Left lung (tissue), 10 donors: ENCODE results near the gene DHX35. TPM values are rescaled to one million over a fixed set of nuclear protein-coding genes. Genes with fewer than 3 reads are reported as not detected.
A peak's percentile ranks its signal among the peaks of the same experiment; 100 is the strongest.

Source experiments
- ATAC-seq: fragments of 200-7000 bp; cut with Tn5 transposase; one replicate; pipeline ENCODE4 v1.9.1; 2020; ENCODE audit warnings: moderate library complexity
- DNase-seq, 4 donors: peaks; one replicate each; pipeline ENCODE4 v3.0.0-alpha.2; 2013 to 2020
- H3K27ac ChIP-seq, 2 donors: fragments of 200-600 bp; sonication (generic) in 1 of 2; one replicate each; pipeline versions ENCODE4 v1.5.0 to v1.8.0; 2020 to 2021
- H3K27me3 ChIP-seq, 2 donors: fragments of 200-600 bp; sonication (generic) in 1 of 2; one replicate each; pipeline versions ENCODE4 v1.5.0 to v1.8.0; 2020 to 2021
- H3K36me3 ChIP-seq, 2 donors: fragments of 200-600 bp; sonication (generic) in 1 of 2; one replicate each; pipeline versions ENCODE4 v1.5.0 to v1.8.0; 2020 to 2021
- H3K4me1 ChIP-seq, 2 donors: fragments of 200-600 bp; one replicate each; pipeline ENCODE4 v1.8.0; 2021
- H3K4me3 ChIP-seq, 2 donors: fragments of 200-600 bp; sonication (generic) in 1 of 2; one replicate each; pipeline versions ENCODE4 v1.5.0 to v1.8.0; 2020 to 2021; ENCODE audit warnings: mild to moderate bottlenecking in 1 of 2
- H3K9me3 ChIP-seq, 2 donors: fragments of 200-600 bp; sonication (generic) in 1 of 2; one replicate each; pipeline versions ENCODE4 v1.5.0 to v1.8.0; 2020 to 2021
- CTCF ChIP-seq, 2 donors: fragments of 200-600 bp; sonication (generic) in 1 of 2; IDR thresholded peaks; one replicate each; pipeline versions ENCODE4 v1.5.0 to v1.8.0; 2021; ENCODE audit warnings: antibody characterized with exemption in 2 of 2
- intact Hi-C, 2 donors: fragments of 100-400 bp; cut with DNase I; formaldehyde crosslinking; loops; one replicate each; pipeline versions ENCODE4 v1.11.2 to v1.14.2; 2022
- polyA plus RNA-seq, 6 donors: library from polyadenylated mRNA; unstranded; fragments of 120-200 nt; gene quantifications; one replicate each; pipeline ENCODE4 v1.2.1, GENCODE V29; 2013; ENCODE audit not compliant: insufficient read length in 6 of 6
- total RNA-seq, 2 donors: library from RNA; stranded (reverse); fragmentation: NEBNext Ultra II Directional; extraction: Animal tissue kit (Norgen Biotek cat#: 25700); gene quantifications; one replicate each; pipeline ENCODE4 v1.2.1, GENCODE V29; 2021
- donor health status: DM: no; HTN: yes; CAD: no.
- donor health status: DM: no; HTN: no; CAD: no.

Gene DHX35
- total and polyA plus RNA-seq, 8 donors: 7.5 to 17.7 (median 16.4) TPM

DNA sequence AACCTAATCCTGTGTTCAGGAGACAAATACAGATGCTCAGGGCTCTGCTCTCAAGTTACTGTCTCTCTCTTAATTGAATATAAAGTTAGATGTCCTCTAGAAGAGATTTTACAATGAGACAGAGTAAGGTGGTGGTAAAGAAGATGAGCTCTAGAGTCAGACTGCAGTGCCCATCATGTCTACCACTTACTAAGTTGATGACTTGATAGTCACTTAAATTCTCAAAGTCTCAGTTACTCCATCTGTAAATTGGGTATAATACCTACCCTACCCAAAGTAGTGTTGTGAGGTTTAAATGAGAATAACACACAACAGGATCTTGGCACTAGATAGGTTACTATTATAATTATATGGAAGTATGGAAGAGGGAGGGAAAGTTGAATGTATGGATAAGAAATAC, 1.6 kb downstream of the DHX35 start:
- TF ChIP-seq CTCF (IDR thresholded peaks at IDR 0.05): no peak
- ATAC-seq: no peak
- Histone ChIP-seq H3K4me3 (no peak overlapping the region), H3K9me3 (no peaks in the 10 kb centered on the region), H3K36me3 (peaks cover 0 to 5% of the 10 kb centered on the region in 2 donors), H3K4me1 (peaks cover 8 to 15% of the 10 kb centered on the region in 2 donors), H3K27ac (no peak overlapping the region), H3K27me3 (no peaks in the 10 kb centered on the region)
- intact Hi-C loops: no loop called here
- no peak for DNase-seq

DNA sequence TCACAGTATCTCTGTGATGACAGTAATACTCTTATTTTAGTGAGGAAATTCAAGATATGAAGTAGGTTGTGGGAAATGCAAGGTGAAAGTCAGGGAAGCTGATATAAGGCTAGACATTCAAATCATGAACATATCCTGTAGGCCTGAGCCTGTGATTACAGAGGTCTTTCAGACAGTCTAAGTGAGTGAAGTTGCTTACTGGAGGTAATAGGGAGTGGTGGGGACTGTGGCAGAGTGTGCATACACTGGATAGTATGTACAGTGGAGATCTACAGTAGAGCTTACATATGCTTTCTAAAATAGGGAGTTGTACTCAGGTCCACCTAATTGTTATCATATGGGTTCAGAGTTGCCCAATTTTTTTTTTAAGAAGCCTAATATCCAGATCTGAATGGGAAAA, 3.1 kb downstream of the DHX35 start:
- no peak overlapping the region for H3K4me3 ChIP-seq
- no peak overlapping the region for H3K27ac ChIP-seq
- H3K27me3 ChIP-seq: no peaks in the 10 kb centered on the region
- ATAC-seq (no peak), DNase-seq (no peak)
- H3K36me3 ChIP-seq: peaks cover 0 to 18% of the 10 kb centered on the region in 2 donors
- no peak for TF ChIP-seq CTCF (IDR thresholded peaks at IDR 0.05)
- H3K4me1 ChIP-seq: peaks cover 8 to 15% of the 10 kb centered on the region in 2 donors
- H3K9me3 ChIP-seq: no peaks in the 10 kb centered on the region
- intact Hi-C loops: no loop called here

GRCh38 chr20:38968090-38968489, 5.9 kb downstream of the DHX35 start:
- TF ChIP-seq CTCF (IDR thresholded peaks at IDR 0.05): no peak
- H3K27ac ChIP-seq: no peak overlapping the region
- no peaks in the 10 kb centered on the region for H3K27me3 ChIP-seq
- H3K9me3 ChIP-seq: no peaks in the 10 kb centered on the region
- H3K4me3 ChIP-seq: no peak overlapping the region
- ATAC-seq (no peak), DNase-seq (no peak)
- H3K4me1 ChIP-seq: peaks cover 3 to 4% of the 10 kb centered on the region in 2 donors
- intact Hi-C loops: no loop called here
- H3K36me3 ChIP-seq: peaks cover 0 to 42% of the 10 kb centered on the region in 2 donors

DNA sequence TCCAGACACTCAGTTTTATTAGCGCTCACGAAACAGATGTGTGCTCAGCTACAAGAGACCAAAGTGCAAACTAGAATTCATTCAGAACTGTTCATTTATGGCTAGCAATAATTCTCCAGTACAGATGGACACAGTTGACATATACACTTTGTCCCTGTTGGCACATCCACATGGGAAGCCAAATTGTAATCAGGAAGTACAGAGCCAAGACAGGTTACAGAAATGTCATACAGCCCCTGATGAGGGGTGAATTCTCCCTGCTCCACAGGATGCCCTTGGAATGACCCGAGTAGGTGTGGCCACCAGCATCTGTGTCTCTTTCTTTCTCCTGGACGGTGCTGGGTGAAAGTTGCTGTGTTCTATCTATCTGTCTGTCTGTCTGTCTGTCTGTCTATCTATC, 7.6 kb downstream of the DHX35 start:
- intact Hi-C loops: no loop called here
- no peak for ATAC-seq
- no peak for TF ChIP-seq CTCF (IDR thresholded peaks at IDR 0.05)
- Histone ChIP-seq H3K4me1 (no peaks in the 10 kb centered on the region), H3K9me3 (no peaks in the 10 kb centered on the region), H3K4me3 (no peak overlapping the region), H3K27ac (no peak overlapping the region), H3K36me3 (peaks cover 0 to 49% of the 10 kb centered on the region in 2 donors), H3K27me3 (no peaks in the 10 kb centered on the region)
- peak in 1 of 4 donors; percentile 3 for DNase-seq

DNA sequence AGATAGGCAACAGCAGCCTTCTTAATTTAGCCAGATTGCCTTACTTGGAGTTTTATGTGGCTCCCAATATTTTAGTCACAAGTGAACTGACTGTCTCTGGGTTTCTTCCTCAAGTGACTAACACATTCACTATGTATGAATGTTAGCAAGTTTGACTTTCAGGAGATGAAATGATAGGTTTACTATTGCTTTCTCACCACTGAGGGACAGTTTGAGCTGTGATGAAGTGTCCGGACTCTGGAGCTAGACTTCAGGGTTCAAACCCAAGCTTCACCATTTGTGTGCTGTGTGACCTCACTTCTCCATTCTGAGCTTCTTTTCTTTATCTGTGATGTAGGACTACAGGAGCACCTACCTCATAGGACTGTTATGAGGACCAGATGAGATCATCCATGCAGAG, 8.2 kb downstream of the DHX35 start:
- Histone ChIP-seq H3K36me3 (peaks cover 0 to 49% of the 10 kb centered on the region in 2 donors), H3K27ac (no peak overlapping the region), H3K4me1 (no peaks in the 10 kb centered on the region), H3K27me3 (no peaks in the 10 kb centered on the region), H3K9me3 (no peaks in the 10 kb centered on the region), H3K4me3 (no peak overlapping the region)
- TF ChIP-seq CTCF (IDR thresholded peaks at IDR 0.05): no peak
- intact Hi-C loops: no loop called here
- ATAC-seq (no peak), DNase-seq (no peak)
